Ureter (tissue), 1 donor: ENCODE results near the gene HES6. TPM values are rescaled to one million over a fixed set of nuclear protein-coding genes. Genes with fewer than 3 reads are reported as not detected.

ENCODE experiments used
- DNase-seq: peaks from one replicate; pipeline ENCODE4 v3.0.0-alpha.2; 2020; ENCODE audit warnings: low spot score
- total RNA-seq: library from RNA; stranded (reverse); gene quantifications from one replicate; pipeline ENCODE4 v1.2.4, GENCODE V29; 2023
- donor health status: DM: yes; HTN: yes; CAD: no.

HES6 gene
- total RNA-seq, 1 donor from 2014 or later = 3.4 TPM

GRCh38 chr2:238235331-238235732 is 4.5 kb downstream of the HES6 start:
- DNase-seq = no peak

GRCh38 chr2:238233625-238234024 is 6.2 kb downstream of the HES6 start:
- DNase-seq = no peak

DNA sequence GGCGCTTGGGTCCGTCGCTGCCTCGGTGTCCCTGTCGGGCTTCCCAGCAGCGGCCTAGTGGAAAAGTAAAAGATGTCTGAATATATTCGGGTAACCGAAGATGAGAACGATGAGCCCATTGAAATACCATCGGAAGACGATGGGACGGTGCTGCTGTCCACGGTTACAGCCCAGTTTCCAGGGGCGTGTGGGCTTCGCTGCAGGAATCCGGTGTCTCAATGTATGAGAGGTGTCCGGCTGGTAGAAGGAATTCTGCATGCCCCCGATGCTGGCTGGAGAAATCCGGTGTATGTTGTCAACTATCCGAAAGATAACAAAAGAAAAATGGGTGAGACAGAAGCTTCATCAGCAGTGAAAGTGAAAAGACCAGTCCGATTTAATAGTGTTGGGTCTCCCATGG is 8.0 kb downstream of the HES6 start:
- no peak for DNase-seq

DNA sequence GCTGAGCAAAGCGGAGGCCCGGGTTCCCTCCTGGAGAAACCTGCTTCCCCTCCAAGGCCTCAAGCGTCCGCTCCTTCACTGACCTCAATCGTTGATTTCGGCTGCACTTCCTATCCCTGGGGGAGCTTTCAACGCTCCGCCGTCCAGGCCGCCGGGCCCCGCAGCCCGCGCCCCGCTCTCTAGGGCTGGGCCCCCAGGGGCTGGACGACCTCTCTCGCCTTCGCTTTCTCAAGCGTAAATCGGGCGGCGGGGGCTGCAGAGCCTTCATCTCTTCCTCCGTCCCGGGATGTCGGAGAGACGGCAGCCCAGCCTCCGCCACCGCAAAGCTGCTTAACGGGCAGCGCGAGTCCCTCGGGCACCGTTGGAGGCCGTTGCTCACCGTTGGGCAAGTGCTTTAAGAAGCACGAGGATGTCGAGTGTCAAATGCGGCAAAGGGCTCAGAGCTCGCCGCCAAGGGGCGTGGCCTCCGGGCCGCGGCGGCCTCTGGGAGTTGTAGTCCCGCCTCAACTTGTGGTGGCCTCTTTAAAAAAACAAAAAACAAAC is 8.5 kb downstream of the HES6 start:
- DNase-seq = peak; percentile 77

- DNase-seq = no peak
These were observed 9.1 kb downstream of the HES6 start for GRCh38 chr2:238230699-238231098.

DNA sequence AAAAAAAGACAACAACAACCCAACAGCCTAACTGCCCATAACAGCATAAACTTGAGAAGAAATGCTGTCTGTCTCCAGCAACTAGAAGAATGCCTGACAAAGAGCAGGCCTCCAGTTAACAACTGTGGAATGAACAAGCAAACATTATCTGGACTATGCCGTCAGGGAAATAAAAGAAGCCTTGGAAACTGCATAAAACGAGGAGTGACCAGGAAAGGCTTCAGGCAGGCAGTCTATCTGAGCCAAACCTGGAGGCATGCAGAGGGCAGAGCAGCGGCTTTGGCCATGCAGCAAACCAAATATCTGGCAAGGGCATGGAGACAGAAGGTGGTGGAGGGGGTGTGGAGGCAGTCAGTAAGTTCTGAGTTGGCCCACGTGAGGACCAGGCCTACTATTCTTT is 11.1 kb downstream of the HES6 start:
- no peak for DNase-seq

GRCh38 chr2:238227587-238228032 is 12.2 kb downstream of the HES6 start:
- no peak for DNase-seq

DNA sequence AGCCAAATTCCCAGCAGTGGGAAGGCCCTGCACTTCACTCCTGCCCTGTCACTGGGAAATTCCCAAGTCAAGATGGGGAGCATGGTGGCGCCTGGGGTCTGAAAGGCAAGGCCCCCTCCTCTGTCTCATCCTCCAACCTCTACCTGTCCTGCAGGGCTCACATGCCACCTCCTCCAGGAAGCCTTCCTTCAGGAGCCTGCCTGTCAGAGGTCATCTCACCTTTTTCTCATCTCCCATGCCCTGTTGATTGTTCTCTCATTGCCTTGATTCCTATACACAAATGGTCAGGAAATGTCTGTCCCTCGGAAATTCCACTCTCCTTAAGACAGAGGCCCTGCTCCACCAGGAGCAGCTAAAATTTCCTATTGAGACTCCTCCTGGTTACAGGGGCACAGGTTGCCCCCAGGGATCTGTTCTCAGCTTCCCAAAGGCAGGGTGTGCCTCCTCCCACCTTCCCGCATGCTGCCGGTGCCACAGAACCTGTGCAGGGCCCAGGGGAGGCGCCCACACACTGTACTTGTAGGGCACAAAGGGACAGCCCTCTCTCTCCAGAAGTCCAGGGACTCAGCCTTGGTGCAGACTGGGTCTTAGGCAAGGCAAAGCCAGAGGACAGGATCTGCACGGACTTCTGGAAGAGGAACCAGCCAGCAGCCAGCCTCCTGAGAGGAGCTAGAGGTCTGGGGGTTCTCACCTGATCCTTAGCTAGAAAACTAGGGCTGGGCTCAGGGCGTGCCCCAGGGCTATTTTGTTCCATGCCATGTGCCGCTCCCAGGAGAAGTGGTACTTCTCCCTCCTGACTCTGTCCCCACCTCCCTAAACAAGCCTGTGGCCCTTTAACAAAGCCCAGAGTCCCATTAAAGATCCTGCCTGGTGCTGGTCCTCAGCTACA is 12.9 kb downstream of the HES6 start:
- DNase-seq = no peak

DNA sequence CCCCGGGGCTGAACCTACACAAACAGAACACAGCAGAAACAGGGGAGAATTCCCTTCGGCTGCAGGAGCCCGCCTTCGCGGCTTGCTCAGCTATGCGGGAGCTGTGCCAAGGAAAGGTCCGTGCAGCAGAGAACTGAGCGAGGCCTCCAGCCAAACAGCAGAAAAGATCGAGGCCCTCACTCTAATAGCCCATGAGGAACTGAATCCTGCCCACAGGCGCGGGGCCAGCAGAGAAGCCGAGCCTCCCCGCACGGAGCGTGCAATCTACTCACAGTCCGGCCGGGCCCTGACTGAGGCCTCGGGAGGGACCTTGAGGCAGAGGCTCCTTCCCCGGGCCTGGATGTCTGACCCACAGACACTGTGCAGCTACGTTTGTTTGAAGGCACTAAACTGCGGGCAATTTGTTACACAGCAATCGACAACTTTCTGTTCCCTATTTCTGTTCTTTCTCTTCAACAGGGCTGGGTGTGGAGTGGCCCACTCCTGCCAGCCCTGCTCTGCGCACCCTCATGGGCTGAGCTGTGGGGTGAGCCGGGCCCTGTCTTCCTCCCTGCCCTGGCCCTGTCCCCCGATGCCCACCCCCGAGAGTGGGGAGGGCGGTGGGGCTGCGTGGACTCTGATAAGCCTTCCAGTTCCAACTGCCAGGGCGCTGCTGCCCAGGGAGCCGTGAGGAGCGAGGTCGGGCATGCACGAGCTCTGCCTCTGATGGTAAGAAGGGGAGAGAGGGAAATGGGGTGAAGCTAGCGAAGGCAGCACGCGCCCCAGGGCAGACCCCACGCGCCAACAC is 13.7 kb downstream of the HES6 start:
- DNase-seq = no peak

GRCh38 chr2:238225121-238225520 is 14.7 kb downstream of the HES6 start:
- DNase-seq = no peak

- DNase-seq = no peak
These were observed 15.3 kb downstream of the HES6 start for GRCh38 chr2:238224356-238225035.

- DNase-seq = no peak
These were observed 18.8 kb downstream of the HES6 start for GRCh38 chr2:238220892-238221521.

DNA sequence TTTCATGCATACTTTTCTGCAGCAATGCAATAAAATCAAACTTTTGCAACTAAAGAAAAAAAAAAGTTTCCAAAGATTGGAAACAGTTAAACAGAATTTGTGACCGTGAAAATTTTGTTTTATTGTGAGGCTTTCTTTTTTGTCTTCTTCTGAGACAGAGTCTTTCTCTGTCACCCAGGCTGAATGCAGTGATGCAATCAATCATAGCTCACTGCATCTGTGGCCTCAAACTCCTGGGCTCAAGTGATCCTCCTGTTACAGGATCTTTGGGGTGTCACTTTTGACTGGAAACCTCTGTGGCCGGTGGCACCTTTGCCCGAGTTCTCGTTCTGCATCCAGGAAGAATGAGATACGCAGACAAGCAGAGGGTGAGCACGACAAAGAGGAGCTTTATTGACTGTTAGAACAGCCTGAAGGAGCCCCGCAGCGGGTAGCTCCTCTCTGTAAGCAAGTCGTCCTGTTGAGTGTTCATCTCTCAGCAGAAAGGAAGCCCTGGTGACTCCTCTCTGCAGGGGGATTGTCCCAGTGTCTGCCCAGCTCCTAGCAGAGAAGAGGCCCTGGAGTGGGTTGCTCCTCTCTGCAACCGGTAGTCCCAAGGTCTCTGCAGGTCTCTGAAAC is 19.5 kb downstream of the HES6 start:
- no peak for DNase-seq

DNA sequence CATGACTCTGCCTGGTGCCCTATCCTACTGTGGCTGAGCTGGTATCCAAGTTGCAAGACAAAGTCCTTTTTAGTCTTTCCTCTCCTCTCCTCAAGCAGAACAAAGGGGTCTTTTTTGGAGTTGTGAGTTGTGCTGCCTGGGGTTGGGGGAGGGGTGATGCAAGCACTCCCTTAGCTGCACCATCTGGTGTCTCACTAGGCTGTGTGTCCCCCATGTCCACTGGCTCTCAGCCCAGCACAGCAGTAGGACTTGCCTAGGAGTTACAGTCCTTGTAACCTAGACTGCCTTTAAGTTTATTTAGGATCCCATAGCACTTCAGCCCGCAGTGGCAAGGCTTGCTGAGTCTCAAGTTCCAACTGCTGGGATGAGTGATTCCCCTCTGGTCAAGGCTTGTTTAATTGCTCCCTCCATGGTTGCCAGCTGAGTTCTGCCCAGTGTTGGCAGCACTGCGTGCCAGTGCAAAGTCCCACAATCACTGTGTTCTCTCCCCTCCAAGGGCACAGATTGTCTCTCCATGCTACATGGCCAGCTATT is 23.1 kb downstream of the HES6 start:
- DNase-seq = no peak

DNA sequence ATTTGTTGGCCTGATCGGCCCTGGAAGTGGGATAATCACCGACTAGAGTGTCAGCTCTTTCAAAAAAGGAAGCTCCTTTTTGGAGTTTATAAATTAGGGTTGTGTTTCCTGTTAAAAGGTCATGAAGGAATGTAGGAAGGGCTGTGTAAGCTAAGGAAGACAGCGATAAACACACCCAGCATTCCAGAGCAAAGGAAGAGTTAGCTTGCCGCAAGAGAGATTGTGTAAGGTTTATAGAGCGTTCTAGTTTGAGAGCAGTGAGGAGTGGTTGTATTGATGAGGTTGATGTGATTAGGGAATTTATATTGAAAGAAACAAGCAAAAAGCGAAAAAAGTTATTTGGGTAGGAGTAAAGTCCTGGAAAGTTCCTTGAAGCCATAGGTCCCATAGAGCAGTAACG is 32.8 kb downstream of the HES6 start:
- no peak for DNase-seq

DNA sequence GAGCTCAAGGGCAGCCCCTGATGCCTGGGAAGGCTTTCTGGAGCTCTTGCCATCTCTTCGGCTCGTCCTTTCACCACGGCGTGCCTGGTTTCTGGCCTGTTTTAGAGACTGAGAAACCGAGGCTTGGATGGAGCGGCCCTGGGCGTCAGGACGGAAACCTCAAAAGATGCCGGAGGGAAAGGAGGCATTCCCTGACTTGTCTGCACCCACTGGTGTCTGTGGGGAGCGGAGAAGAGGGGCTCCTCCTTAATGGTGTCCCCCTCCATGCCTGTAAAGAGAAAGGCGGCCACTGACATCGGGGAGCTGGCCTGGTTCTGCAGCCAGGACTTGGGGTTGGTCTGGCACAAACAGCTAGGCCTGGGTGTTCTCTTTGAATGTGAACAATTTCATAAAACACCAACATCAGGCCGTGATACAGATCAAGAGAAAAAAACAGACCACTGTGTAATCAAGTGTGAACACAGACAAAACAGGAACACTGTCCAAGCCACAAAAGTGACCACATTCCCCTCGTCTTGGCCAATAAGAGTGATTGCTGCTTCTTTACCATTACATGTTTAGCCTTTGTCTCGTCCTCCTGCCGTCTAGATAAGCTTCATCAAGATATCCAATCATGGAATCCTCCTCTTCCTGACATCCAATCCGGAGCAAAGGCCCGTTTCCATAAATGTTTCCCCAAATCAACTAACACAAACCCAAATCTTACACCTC is 35.7 kb downstream of the HES6 start:
- no peak for DNase-seq

DNA sequence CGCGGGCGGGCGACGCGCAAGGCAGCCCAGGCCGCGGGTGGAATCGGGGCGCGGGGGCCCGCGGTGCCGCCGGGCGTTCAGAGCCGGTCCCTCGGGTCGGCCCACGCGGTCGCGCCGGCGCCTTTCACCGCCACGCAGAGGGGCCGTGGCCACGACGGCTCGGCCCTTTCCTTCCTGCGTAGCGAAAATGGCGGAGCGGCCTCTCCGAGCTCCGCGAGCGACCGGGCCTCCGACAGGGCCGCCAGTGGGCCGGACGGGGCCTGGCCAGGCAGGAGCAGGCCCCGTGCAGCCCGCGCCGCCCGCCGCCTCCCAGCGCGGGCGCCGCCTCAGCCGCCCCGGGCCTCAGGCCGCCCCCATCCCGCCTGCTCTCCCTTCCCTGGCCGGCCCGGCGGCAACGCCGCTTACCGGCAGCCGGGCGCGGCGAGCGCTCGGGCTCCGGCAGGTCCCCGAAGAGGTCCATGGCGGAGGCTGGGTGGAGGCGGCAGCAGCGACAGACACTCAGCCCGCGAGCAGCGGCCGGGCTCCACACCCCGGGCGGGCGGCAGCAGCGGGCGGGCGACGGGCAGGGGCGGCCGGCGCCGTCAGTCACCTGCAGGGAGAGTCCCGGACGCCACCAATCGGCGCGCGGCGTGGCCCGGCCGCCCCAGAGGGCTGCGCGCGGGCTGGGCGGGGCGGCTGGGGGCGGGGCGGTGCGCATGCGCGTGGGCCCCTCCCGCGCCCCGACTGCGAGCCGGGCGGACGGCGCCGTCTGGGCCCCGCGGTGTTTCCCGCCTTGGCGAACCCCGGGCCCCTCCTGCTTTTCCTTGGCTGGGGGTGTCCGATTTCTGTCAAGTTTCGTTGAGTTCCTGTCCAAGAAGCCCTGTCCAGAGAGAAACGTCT is 36.5 kb downstream of the HES6 start, which contains the start of gene ILKAP:
ILKAP (minus strand) TSS at position 602 of the 879 bp plus-strand sequence; CDS start at position 460, 142 bp downstream.
- peak; percentile 90 for DNase-seq

DNA sequence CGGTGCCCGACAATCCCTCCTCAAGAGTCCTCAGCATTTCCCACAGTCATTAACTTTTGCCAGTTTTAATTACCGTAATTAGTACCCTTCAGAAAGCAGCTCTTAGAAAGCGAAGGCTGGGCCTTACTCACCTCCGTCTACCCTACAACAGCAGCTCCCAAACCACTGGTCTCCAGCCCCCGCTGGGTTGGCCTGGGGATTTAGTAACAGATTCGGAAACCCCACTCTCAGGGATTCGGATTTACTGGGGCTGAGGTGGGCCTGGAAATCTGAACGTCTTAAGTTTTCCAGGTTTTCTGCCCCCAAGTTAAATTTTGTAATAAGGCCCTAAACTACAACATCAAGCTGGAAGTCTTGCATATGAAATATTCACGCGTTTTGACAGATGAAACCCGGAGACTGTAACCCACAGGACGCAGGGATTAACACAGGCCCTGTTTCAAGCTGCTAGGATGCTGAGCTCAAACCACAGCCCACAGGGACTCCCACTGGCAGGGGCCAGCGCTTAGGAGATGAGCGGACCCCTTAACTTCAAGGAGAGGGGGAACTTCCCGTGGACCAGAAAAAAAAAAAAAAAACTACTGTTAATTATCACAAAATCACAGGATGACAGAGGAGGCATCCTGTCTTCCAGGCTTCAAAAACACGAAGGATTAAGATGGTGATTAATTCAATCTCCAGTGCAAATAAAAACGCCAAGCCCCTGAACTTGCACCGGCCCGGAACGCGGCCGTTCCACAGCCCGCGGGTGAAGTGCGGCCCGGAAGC is 37.3 kb downstream of the HES6 start:
- DNase-seq = no peak
